ENCODE measurements around the gene GALNT2.

GALNT2 gene

GRCh38 chr1:230328342-230329015 lies 261.4 kb downstream of the GALNT2 start:
- Histone ChIP-seq H3K36me3 (ENCODE audit: insufficient read depth, low read length) (no peaks in the 10 kb centered on the region), H3K27me3 (ENCODE audit: control insufficient read depth, insufficient read depth, low read length) (no peaks in the 10 kb centered on the region), H3K9me3 (replicated peaks; ENCODE audit: low read length) (no peaks in the 10 kb centered on the region), H3K4me1 (ENCODE audit: control insufficient read depth, insufficient read depth, low read length) (peaks cover 9% of the 10 kb centered on the region), H3K9ac (ENCODE audit: low read depth, low read length) (no peak overlapping the region), H3K4me2 (ENCODE audit: low read length) (no peak overlapping the region), H3K4me3 (ENCODE audit: low read length) (no peak overlapping the region)

- no peaks in the 10 kb centered on the region for H3K27me3 ChIP-seq (ENCODE audit: control insufficient read depth, insufficient read depth, low read length)
- H3K4me1 ChIP-seq (ENCODE audit: control insufficient read depth, insufficient read depth, low read length) = peaks cover 9% of the 10 kb centered on the region
- H3K36me3 ChIP-seq (ENCODE audit: insufficient read depth, low read length) = no peaks in the 10 kb centered on the region
- H3K9ac ChIP-seq (ENCODE audit: low read depth, low read length) = no peak overlapping the region
- H3K4me3 ChIP-seq (ENCODE audit: low read length) = no peak overlapping the region
- no peak overlapping the region for H3K4me2 ChIP-seq (ENCODE audit: low read length)
- H3K9me3 ChIP-seq (replicated peaks; ENCODE audit: low read length) = no peaks in the 10 kb centered on the region
These were observed 263.1 kb downstream of the GALNT2 start for GRCh38 chr1:230330157-230330556.

All from skeletal muscle satellite cell (primary cell).